Activated naive CD4-positive, alpha-beta T cell treated with anti-CD3 and anti-CD28 coated beads, Interleukin-2, amount 50 U/mL, for 72 hours (primary cell): ENCODE results near the gene ACTG1. TPM values are rescaled to one million over a fixed set of nuclear protein-coding genes. Genes with fewer than 3 reads are reported as not detected.
A peak's percentile ranks its signal among the peaks of the same experiment; 100 is the strongest.

ENCODE experiments used
- ATAC-seq, 2 donors: fragments of 150-1000 bp; cut with Tn5 transposase; 2 replicates each; pipeline ENCODE4 v1.10.0; 2021; ENCODE audit warnings: mild to moderate bottlenecking in 2 of 2, moderate library complexity in 2 of 2
- DNase-seq, 2 donors: peaks; one replicate each; pipeline ENCODE4 v3.0.0; 2021 to 2022; ENCODE audit warnings: low spot score in 2 of 2
- H3K27ac Mint-ChIP-seq, 2 donors: one replicate each; pipeline ENCODE4 v1.8.0; 2022; ENCODE audit warnings: mild to moderate bottlenecking in 2 of 2, mixed read lengths in 2 of 2
- H3K36me3 Mint-ChIP-seq, 2 donors: one replicate each; pipeline ENCODE4 v1.8.0; 2022; ENCODE audit warnings: mixed read lengths in 2 of 2
- H3K9me3 Mint-ChIP-seq, 2 donors: one replicate each; pipeline ENCODE4 v1.8.0; 2022; ENCODE audit warnings: mixed read lengths in 2 of 2
- total RNA-seq, 2 donors: library from RNA; stranded (reverse); gene quantifications; one replicate each; pipeline ENCODE4 v1.2.3, GENCODE V29; 2022

ACTG1 gene
- total RNA-seq, 2 donors from 2014 or later = 6,062 to 6,573 TPM

DNA sequence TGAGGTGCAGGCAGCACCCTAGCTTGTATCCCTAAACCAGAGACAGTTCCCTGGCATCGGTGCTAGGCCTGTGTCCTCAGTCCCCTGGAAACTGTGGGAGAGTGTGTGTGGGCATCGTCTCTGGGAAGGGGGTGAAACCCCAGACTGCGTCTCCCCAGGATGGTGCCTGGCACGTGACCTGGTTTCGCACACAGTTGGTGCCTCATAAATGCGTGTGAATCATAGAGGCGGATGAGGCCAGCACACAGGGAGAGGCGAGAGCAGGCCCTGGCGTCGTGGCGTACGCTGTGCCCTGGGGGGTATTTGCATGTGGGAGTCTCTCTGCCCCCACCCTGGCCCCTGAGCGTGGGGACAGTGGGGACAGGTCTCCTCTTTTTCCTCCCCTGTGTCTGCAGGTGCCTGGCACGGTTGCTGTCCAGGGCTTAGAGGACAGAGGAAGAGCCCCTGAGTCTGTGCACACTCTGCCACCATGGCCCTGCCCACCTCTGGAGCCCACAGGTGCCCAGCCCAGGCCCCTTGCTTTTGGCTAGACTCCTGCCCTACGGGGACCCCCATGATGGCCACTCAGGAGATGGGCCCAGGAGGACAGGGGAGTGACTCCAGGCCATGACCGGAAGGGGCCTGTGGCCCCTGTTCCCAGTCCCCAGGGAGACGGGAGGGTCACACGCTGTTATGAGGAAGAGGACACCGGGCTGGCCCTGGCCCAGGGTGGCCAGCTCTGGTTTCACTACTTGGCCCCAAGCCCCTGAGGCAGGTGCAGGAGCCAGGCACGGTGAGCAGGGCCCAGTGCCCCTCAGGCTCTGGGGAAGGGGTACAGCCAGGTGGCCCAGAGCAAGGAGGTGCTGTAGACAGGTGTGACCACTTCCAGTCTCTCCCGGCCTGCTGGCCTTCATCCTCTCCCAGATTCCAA is 14.3 kb upstream of the ACTG1 start:
- no peak for DNase-seq
- Mint-ChIP-seq H3K9me3 (no peaks in the 10 kb centered on the region), H3K27ac (no peak overlapping the region), H3K36me3 (no peaks in the 10 kb centered on the region)
- ATAC-seq = no peak

DNA sequence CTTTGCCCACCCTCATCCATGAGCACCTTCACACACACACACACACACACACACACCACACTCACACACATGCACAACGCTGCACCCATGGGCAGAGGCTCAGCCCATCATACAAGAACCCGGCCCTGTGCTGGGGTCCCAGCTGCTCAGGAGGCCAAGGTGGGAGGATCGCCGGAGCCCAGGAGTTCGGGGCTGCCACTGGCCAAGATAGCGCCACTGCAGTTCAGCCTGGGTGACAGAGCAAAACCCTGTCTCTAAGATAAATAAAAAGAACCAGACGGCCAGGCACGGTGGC is 12.2 kb upstream of the ACTG1 start:
- no peaks in the 10 kb centered on the region for H3K9me3 Mint-ChIP-seq
- no peak overlapping the region for H3K27ac Mint-ChIP-seq
- ATAC-seq (no peak), DNase-seq (no peak)
- H3K36me3 Mint-ChIP-seq = no peaks in the 10 kb centered on the region

DNA sequence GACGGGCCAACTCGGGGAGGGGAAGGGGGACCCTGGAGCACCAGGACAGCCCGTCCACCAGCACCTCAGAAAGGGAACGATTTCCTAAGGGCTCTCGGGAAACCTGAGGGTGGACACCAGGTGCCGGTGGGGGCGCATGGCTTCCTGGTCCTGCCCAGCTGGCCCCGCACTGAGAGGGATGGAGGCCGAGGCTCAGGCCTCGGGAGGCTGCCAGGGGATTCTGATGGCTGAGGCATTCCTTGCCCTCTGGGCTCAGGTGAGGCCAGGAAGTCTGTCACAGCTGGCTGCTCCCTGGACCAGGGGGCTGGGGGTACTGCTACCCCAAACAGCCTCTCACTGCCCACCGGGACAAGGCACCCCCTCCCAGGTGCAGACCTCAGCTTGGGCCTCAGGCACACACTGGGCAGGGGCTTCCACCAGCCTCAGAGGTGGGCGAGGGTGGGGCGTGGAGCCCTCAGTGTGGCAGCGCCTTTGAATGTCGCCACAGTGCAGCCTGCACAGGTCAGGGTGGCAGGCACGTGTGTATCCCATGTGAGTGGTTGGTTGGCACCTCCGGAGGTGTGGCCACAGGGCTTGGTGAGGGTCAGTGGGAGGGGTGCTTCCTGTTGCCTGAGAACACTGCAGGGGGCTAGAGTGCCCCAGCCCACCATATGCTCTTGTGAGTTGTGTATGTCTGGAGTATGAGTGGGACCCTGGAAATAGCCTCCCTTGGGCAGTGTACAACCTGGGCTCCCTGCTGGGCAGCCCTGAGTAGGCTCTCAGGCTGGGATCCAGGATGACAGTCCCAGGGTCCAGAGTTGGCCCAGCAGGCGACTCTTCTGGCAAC is 11.7 kb upstream of the ACTG1 start:
- no peak for ATAC-seq
- no peaks in the 10 kb centered on the region for H3K9me3 Mint-ChIP-seq

DNA sequence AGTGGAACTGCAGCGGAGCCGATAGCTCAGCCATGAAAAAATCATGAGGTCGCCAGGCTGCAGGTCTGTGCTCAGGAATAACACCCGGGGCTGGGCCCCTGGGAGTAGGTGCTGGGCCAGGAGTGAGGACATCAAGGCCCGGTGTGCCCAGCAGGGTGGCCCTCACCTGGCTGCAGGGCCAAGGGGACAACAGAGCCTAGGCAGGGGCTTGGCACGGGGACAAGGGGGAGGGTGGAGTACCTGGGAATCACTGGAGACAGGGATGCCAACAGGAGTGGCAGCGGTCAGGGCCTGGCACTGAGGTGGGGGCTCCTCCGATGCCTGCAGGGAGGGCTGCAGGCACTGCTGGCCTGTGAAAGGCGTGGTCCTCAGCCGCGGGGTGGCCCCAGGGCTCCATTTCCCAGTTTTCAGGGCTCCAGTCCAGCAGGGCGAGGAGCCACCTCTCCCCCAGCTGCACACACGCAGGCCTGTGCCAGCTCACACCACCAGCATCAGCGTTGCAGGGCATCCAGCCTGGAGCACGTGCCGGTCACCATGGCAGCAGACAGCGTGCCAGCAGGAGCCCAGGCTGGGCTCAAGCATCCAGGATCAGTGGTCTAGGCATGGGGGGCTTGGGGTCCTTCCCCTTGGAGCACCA is 10.9 kb upstream of the ACTG1 start:
- H3K36me3 Mint-ChIP-seq = no peaks in the 10 kb centered on the region
- H3K9me3 Mint-ChIP-seq = no peaks in the 10 kb centered on the region
- H3K27ac Mint-ChIP-seq = no peak overlapping the region
- ATAC-seq (no peak), DNase-seq (no peak)

More for the DNA sequence above, 11.7 kb upstream of the ACTG1 start:
- no peaks in the 10 kb centered on the region for H3K36me3 Mint-ChIP-seq
- DNase-seq = no peak
- H3K27ac Mint-ChIP-seq = no peak overlapping the region

GRCh38 chr17:81522491-81523401 is 10.1 kb upstream of the ACTG1 start:
- no peaks in the 10 kb centered on the region for H3K9me3 Mint-ChIP-seq
- no peak for ATAC-seq
- H3K36me3 Mint-ChIP-seq = no peaks in the 10 kb centered on the region
- no peak overlapping the region for H3K27ac Mint-ChIP-seq
- DNase-seq = no peak

GRCh38 chr17:81520021-81520901 is 7.7 kb upstream of the ACTG1 start:
- Mint-ChIP-seq H3K36me3 (peaks cover 0 to 1% of the 10 kb centered on the region in 2 donors), H3K9me3 (no peaks in the 10 kb centered on the region), H3K27ac (no peak overlapping the region)
- DNase-seq (no peak), ATAC-seq (no peak)

- peak; percentile 44 to 69 for ATAC-seq
- no peak overlapping the region for H3K27ac Mint-ChIP-seq
- H3K36me3 Mint-ChIP-seq = peaks cover 0 to 5% of the 10 kb centered on the region in 2 donors
- DNase-seq = peak; percentile 62 to 73
- no peaks in the 10 kb centered on the region for H3K9me3 Mint-ChIP-seq
These were observed 6.9 kb upstream of the ACTG1 start for GRCh38 chr17:81519284-81520020.

DNA sequence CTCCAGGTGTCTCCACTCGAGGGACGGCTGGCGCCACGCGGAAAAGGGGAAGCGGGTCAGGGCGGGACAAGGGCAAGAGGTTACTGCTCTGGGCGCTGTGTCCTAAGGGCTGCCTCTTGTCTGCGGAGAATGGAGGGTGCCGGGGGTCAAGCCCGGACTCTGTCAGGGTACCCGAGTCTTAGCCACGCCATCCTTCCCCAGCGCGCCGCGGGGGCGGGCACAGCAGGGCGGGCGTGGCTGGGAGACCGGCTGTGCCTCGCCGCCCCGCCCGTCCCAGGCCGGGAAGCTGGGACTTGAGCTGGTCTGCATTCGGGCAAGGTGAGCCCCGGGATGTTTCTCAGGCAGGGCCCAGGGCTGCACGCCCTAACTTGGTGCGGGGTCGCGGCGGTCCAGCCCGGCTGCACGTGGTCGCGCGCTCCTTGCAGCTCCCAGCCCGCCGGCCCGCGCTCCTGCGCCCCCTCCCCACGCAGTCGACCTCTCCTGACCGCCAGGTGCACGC is 6.2 kb upstream of the ACTG1 start:
- ATAC-seq (peak; percentile 5 to 9), DNase-seq (peak in 1 of 2 donors; percentile 39)
- Mint-ChIP-seq H3K9me3 (no peaks in the 10 kb centered on the region), H3K36me3 (peaks cover 0 to 5% of the 10 kb centered on the region in 2 donors), H3K27ac (no peak overlapping the region)

- H3K9me3 Mint-ChIP-seq = no peaks in the 10 kb centered on the region
- ATAC-seq (no peak), DNase-seq (no peak)
- no peak overlapping the region for H3K27ac Mint-ChIP-seq
- peaks cover 0 to 11% of the 10 kb centered on the region in 2 donors for H3K36me3 Mint-ChIP-seq
These were observed 5.7 kb upstream of the ACTG1 start for GRCh38 chr17:81518113-81518784.

DNA sequence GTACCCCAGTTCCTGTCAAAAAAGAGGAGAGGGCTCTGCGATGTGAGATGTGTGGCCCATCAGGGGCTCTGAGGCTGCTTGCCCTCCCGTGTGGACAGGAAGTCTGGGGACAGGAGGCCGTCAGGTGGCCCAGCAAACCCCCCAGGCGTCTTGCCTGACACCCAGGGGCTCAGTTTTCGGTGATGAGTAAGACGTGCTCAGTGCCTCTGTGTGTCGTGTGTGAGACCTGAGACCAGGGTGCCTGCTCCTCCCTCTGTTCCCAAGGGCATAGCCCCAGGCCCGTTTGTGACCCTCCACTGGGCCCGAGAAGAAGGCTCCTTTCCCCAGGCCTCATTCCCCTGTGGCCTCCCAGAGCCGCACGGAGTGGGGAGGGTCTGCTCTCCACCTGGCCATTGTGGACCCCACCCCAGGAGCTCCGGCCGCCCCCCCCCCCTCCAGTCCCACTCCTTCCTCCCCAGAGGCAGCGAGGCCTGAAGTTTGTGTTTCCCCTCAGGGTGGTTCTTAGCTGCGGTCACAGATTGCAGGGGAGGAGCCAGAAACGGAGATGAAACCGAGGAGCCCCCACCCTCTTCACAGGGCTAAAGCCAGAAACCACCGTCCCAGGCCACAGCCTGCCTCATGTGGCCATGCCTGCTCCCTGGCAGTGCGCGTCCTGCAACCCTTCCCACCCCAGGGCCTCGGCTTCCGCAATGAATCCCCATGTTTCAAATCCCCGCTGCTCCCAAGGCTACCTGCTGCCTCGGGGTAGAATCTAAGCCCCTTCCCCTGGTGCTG is 4.9 kb upstream of the ACTG1 start:
- no peak for DNase-seq
- ATAC-seq = no peak
- H3K9me3 Mint-ChIP-seq = no peaks in the 10 kb centered on the region

GRCh38 chr17:81517009-81517338 is 4.4 kb upstream of the ACTG1 start:
- ATAC-seq = no peak
- no peaks in the 10 kb centered on the region for H3K9me3 Mint-ChIP-seq
- peaks cover 3 to 13% of the 10 kb centered on the region in 2 donors for H3K36me3 Mint-ChIP-seq
- no peak overlapping the region for H3K27ac Mint-ChIP-seq
- DNase-seq = no peak

More for the DNA sequence above, 4.9 kb upstream of the ACTG1 start:
- no peak overlapping the region for H3K27ac Mint-ChIP-seq
- H3K36me3 Mint-ChIP-seq = peaks cover 0 to 11% of the 10 kb centered on the region in 2 donors

GRCh38 chr17:81516439-81516838 is 3.8 kb upstream of the ACTG1 start:
- Mint-ChIP-seq H3K36me3 (peaks cover 9 to 19% of the 10 kb centered on the region in 2 donors), H3K9me3 (peaks cover 0 to 1% of the 10 kb centered on the region in 2 donors), H3K27ac (peak overlapping the region; percentile 50 to 64)
- DNase-seq (no peak), ATAC-seq (no peak)

DNA sequence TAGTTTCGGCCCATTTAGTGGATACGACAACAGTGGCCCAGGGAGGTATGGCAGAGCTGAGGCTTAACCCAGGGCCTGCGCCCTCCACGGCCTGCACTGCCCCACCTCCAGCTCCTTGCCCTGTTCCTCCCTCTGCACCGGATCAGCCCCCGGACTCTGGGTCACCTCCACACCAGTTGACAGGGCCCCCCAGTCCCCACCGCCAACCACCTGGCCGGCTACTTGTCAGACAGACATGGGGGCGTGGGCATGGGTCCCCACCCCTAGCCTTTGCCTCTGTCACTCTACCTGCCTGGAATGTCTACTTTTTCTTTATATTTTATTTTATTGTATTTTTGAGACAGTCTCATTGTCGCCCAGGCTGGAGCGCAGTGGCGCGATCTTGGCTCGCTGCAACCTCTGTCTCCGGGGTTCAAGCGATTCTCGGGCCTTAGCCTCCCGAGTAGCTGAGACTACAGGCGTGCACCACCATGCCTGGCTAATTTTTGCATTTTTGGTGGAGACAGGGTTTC is 3.0 kb upstream of the ACTG1 start:
- peak overlapping the region in 1 of 2 donors; percentile 83 for H3K27ac Mint-ChIP-seq
- DNase-seq (no peak), ATAC-seq (no peak)
- H3K36me3 Mint-ChIP-seq = peaks cover 17 to 27% of the 10 kb centered on the region in 2 donors
- H3K9me3 Mint-ChIP-seq = peaks cover 0 to 3% of the 10 kb centered on the region in 2 donors
